Left lung (tissue), 10 donors: ENCODE results near the gene NRG3. TPM values are rescaled to one million over a fixed set of nuclear protein-coding genes. Genes with fewer than 3 reads are reported as not detected.

Experiments
- ATAC-seq: fragments of 200-7000 bp; cut with Tn5 transposase; one replicate; pipeline ENCODE4 v1.9.1; 2020; ENCODE audit warnings: moderate library complexity
- DNase-seq, 4 donors: peaks; one replicate each; pipeline ENCODE4 v3.0.0-alpha.2; 2013 to 2020
- H3K27ac ChIP-seq, 2 donors: fragments of 200-600 bp; sonication (generic) in 1 of 2; one replicate each; pipeline versions ENCODE4 v1.5.0 to v1.8.0; 2020 to 2021
- H3K27me3 ChIP-seq, 2 donors: fragments of 200-600 bp; sonication (generic) in 1 of 2; one replicate each; pipeline versions ENCODE4 v1.5.0 to v1.8.0; 2020 to 2021
- H3K36me3 ChIP-seq, 2 donors: fragments of 200-600 bp; sonication (generic) in 1 of 2; one replicate each; pipeline versions ENCODE4 v1.5.0 to v1.8.0; 2020 to 2021
- H3K4me1 ChIP-seq, 2 donors: fragments of 200-600 bp; one replicate each; pipeline ENCODE4 v1.8.0; 2021
- H3K4me3 ChIP-seq, 2 donors: fragments of 200-600 bp; sonication (generic) in 1 of 2; one replicate each; pipeline versions ENCODE4 v1.5.0 to v1.8.0; 2020 to 2021; ENCODE audit warnings: mild to moderate bottlenecking in 1 of 2
- H3K9me3 ChIP-seq, 2 donors: fragments of 200-600 bp; sonication (generic) in 1 of 2; one replicate each; pipeline versions ENCODE4 v1.5.0 to v1.8.0; 2020 to 2021
- intact Hi-C, 2 donors: fragments of 100-400 bp; cut with DNase I; formaldehyde crosslinking; loops; one replicate each; pipeline versions ENCODE4 v1.11.2 to v1.14.2; 2022
- polyA plus RNA-seq, 6 donors: library from polyadenylated mRNA; unstranded; fragments of 120-200 nt; gene quantifications; one replicate each; pipeline ENCODE4 v1.2.1, GENCODE V29; 2013; ENCODE audit not compliant: insufficient read length in 6 of 6
- total RNA-seq, 2 donors: library from RNA; stranded (reverse); fragmentation: NEBNext Ultra II Directional; extraction: Animal tissue kit (Norgen Biotek cat#: 25700); gene quantifications; one replicate each; pipeline ENCODE4 v1.2.1, GENCODE V29; 2021
- TF ChIP-seq, protein P1 (sequence below), 2 donors: fragments of 200-600 bp; sonication (generic) in 1 of 2; IDR thresholded peaks; one replicate each; pipeline versions ENCODE4 v1.5.0 to v1.8.0; 2021; ENCODE audit warnings: antibody characterized with exemption in 2 of 2
- donor health status: DM: no; HTN: yes; CAD: no.
- donor health status: DM: no; HTN: no; CAD: no.

Gene NRG3
- total and polyA plus RNA-seq, 8 donors: 1.0 to 1.7 (median 1.1) TPM

DNA sequence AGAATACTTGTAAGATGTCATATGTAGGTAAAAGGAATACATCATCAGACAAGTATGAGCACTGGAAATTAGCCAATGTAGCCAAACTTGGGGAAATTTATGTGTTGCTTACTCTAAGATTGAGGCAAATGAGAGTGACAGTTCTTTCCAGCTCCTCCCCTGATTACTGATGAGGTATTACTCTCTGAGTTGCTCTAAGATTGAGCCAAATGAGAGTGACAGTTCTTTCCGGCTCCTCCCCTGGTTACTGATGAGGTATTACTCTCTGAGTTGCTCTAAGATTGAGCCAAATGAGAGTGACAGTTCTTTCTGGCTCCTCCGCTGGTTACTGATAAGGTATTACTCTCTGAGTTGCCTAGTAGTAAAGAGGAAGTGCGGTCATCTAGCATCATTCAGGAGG, 435.8 kb downstream of the NRG3 start:
- H3K27me3 ChIP-seq: no peaks in the 10 kb centered on the region
- TF ChIP-seq, protein P1, sequence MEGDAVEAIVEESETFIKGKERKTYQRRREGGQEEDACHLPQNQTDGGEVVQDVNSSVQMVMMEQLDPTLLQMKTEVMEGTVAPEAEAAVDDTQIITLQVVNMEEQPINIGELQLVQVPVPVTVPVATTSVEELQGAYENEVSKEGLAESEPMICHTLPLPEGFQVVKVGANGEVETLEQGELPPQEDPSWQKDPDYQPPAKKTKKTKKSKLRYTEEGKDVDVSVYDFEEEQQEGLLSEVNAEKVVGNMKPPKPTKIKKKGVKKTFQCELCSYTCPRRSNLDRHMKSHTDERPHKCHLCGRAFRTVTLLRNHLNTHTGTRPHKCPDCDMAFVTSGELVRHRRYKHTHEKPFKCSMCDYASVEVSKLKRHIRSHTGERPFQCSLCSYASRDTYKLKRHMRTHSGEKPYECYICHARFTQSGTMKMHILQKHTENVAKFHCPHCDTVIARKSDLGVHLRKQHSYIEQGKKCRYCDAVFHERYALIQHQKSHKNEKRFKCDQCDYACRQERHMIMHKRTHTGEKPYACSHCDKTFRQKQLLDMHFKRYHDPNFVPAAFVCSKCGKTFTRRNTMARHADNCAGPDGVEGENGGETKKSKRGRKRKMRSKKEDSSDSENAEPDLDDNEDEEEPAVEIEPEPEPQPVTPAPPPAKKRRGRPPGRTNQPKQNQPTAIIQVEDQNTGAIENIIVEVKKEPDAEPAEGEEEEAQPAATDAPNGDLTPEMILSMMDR (IDR thresholded peaks at IDR 0.05): no peak
- ATAC-seq (no peak), DNase-seq (no peak)
- intact Hi-C loops: no loop called here
- H3K4me3 ChIP-seq: no peak overlapping the region
- H3K9me3 ChIP-seq: no peaks in the 10 kb centered on the region
- H3K4me1 ChIP-seq: no peaks in the 10 kb centered on the region
- no peak overlapping the region for H3K27ac ChIP-seq
- no peaks in the 10 kb centered on the region for H3K36me3 ChIP-seq

DNA sequence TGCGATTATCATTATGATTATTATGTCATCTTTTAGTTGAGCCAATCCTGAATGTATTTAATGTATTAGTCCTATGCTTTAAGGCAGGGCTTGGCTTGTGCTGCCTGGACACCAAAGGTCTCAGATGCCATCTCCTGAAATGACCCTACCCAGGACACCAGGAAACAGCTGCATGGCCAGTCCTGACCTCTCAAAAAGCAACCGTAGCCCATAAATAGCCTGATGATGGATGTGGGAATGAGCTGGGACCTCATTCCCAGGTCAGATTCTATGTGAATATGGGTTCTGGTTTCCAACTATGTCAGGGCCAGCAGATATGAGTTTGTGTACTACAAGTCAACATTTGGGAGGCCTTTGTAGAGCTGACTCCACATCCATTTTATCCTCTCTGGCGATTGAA, 438.4 kb downstream of the NRG3 start:
- TF ChIP-seq, protein P1 (IDR thresholded peaks at IDR 0.05): no peak
- intact Hi-C loops: no loop called here
- H3K4me3 ChIP-seq: no peak overlapping the region
- no peak for DNase-seq
- no peaks in the 10 kb centered on the region for H3K9me3 ChIP-seq
- H3K27ac ChIP-seq: no peak overlapping the region
- H3K4me1 ChIP-seq: no peaks in the 10 kb centered on the region
- no peaks in the 10 kb centered on the region for H3K36me3 ChIP-seq
- no peak for ATAC-seq
- no peaks in the 10 kb centered on the region for H3K27me3 ChIP-seq

DNA sequence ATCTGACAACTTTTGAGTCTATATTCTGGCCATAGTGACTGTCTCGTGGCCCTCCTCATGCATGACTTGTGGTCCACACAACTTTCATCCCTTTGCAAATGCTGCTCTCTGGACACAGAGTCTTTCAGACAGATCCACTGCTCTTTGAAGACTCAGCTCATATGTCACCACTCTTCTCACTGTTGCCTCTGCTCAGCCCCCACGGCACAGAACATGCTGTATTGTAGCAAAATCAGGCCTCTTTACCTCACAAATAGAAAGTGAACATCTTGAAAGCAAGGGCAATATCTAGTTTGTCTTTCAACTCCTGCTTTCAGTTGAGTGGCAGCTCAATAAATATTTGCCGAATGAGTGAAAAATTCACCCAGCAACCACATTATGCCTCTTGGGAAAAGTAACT, 443.5 kb downstream of the NRG3 start:
- no peaks in the 10 kb centered on the region for H3K9me3 ChIP-seq
- DNase-seq: no peak
- no peak overlapping the region for H3K27ac ChIP-seq
- H3K36me3 ChIP-seq: no peaks in the 10 kb centered on the region
- TF ChIP-seq, protein P1 (IDR thresholded peaks at IDR 0.05): no peak
- no peaks in the 10 kb centered on the region for H3K27me3 ChIP-seq
- intact Hi-C loops: no loop called here
- no peak for ATAC-seq
- no peak overlapping the region for H3K4me3 ChIP-seq
- H3K4me1 ChIP-seq: no peaks in the 10 kb centered on the region

DNA sequence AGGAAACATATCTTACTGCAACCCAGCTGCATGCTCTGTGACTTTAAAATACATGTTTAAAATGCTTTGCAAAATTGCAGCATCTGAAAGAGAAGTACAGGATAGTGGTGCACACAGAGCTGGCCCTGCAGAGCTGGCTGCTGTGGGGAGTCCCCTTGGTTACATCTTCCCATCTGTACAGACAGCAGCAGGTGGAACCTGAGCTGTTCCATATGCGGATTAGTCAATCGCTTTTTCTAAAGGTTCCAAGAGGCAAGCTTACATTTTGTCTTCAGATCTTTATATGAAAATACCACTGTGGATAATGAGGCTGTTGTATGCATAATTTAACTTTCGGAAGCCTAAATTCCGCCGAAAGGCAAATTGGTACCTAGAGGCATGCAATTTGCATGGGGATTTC, 444.1 kb downstream of the NRG3 start:
- ATAC-seq: no peak
- Histone ChIP-seq H3K9me3 (no peaks in the 10 kb centered on the region), H3K27me3 (no peaks in the 10 kb centered on the region), H3K4me3 (no peak overlapping the region), H3K36me3 (no peaks in the 10 kb centered on the region), H3K27ac (no peak overlapping the region), H3K4me1 (no peaks in the 10 kb centered on the region)
- DNase-seq: no peak
- TF ChIP-seq, protein P1 (IDR thresholded peaks at IDR 0.05): no peak
- intact Hi-C loops: no loop called here

DNA sequence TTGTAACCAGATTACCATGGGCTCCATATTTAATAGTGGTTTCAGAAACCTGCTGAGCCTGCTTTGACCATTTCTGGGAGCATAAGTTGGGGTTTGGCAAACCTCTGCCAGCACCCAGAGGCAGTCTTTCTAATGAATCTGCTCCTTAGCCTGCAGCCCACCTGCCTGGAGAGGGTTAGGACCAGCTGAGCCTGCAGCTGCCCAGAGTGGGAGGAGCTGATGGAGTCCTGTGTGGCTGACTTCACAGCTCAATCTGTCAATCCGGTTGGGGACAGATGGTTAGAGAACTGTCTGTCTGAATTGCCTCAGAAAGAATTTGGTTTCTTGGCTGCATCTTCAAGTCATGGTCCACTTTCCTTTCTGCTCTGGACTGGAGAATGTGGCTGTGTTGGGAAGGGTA, 444.6 kb downstream of the NRG3 start:
- Histone ChIP-seq H3K27ac (no peak overlapping the region), H3K9me3 (no peaks in the 10 kb centered on the region), H3K27me3 (no peaks in the 10 kb centered on the region), H3K4me3 (no peak overlapping the region), H3K4me1 (no peaks in the 10 kb centered on the region), H3K36me3 (no peaks in the 10 kb centered on the region)
- TF ChIP-seq, protein P1 (IDR thresholded peaks at IDR 0.05): no peak
- ATAC-seq: no peak
- intact Hi-C loops: no loop called here
- DNase-seq: no peak
